Measurements from ENCODE around the gene CGB5.
"Not testable (repeated sequence)": the region's sequence is repeated elsewhere in the genome, so short reads cannot be mapped to it uniquely, and the experiment has no call there.

Gene CGB5

GRCh38 chr19:49059053-49059452 lies 15.4 kb downstream of the CGB5 start:
- no peak for DNase-seq

GRCh38 chr19:49061000-49061399 lies 17.4 kb downstream of the CGB5 start:
- no peak for DNase-seq

GRCh38 chr19:49061445-49061844 lies 17.8 kb downstream of the CGB5 start:
- no peak for DNase-seq

GRCh38 chr19:49064029-49064629 lies 20.5 kb downstream of the CGB5 start:
- DNase-seq, result no peak

GRCh38 chr19:49064768-49065611 lies 21.3 kb downstream of the CGB5 start, which contains the start of gene NTF4:
Gene NTF4, minus strand, starts transcription at chr19:49064818. Its CDS starts 2,821 bp downstream, at chr19:49061997.
- DNase-seq, result no peak

GRCh38 chr19:49065905-49066512 lies 22.4 kb downstream of the CGB5 start:
- no peak for DNase-seq

GRCh38 chr19:49067554-49067953 lies 23.9 kb downstream of the CGB5 start:
- no peak for DNase-seq

- no peak for DNase-seq
Measured at GRCh38 chr19:49069026-49069425, 25.4 kb downstream of the CGB5 start.

- DNase-seq, result no peak
Measured at GRCh38 chr19:49070416-49070815, 26.8 kb downstream of the CGB5 start.

GRCh38 chr19:49071860-49072547 lies 28.4 kb downstream of the CGB5 start:
- DNase-seq, result no peak

GRCh38 chr19:49073514-49074378 lies 30.1 kb downstream of the CGB5 start:
- DNase-seq, result no peak

GRCh38 chr19:49074869-49075268 lies 31.2 kb downstream of the CGB5 start:
- not testable (repeated sequence) for DNase-seq

- DNase-seq, result no peak
Measured at GRCh38 chr19:49080392-49080791, 36.7 kb downstream of the CGB5 start.

- DNase-seq, result no peak
Measured at GRCh38 chr19:49081273-49081672, 37.6 kb downstream of the CGB5 start.

GRCh38 chr19:49084206-49085019 lies 40.8 kb downstream of the CGB5 start:
- no peak for DNase-seq

GRCh38 chr19:49085020-49085867 lies 41.6 kb downstream of the CGB5 start, which contains the start of gene SNRNP70:
Gene SNRNP70, plus strand, starts transcription at chr19:49085451. Its CDS starts 964 bp downstream, at chr19:49086415.
- DNase-seq, result peak; percentile 99

- DNase-seq, result no peak
Measured at GRCh38 chr19:49085868-49086232, 42.2 kb downstream of the CGB5 start.

GRCh38 chr19:49086296-49086695 lies 42.6 kb downstream of the CGB5 start:
- no peak for DNase-seq

- no peak for DNase-seq
Measured at GRCh38 chr19:49091391-49092038, 47.9 kb downstream of the CGB5 start.

GRCh38 chr19:49092686-49093085 lies 49.0 kb downstream of the CGB5 start:
- no peak for DNase-seq

All from stimulated activated CD4-positive, alpha-beta T cell treated with anti-CD3 and anti-CD28 coated beads, Interleukin-4, amount 100 ng/mL, for 24 hours (primary cell).